ENCODE measurements around the gene UBD.

GRCh38 chr6:29507319-29507718 is 52.2 kb downstream of the UBD start:
- TF ChIP-seq CTCF (IDR thresholded peaks at IDR 0.05 in 4 of 5, conservative IDR thresholded peaks at IDR 0.05 in 1 of 5) (no peak), POLR2A (IDR thresholded peaks at IDR 0.05) (no peak)
